ENCODE data around the gene PRSS12.

PRSS12 gene

DNA sequence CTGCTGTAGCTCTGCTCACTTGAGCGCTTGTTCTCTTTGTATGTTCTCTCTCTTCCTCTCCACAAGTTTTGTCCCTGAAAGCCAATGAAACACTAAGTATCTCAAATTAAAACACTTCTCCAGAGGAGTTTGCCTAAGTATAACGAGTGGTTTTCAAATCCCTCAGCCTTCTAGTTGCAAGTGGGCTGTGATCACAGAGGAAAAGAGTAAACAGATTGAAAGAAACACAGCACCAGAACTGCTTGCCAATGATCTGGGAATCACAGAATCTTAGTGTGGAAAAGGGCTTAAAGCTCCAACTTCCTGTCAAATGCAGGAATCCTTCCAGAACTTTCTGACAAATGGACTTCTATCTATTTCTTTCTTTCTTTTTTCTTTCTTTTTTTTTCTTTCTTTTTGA, 4.8 kb upstream of the PRSS12 start:
- no peak for DNase-seq (ENCODE audit: low read depth)

DNA sequence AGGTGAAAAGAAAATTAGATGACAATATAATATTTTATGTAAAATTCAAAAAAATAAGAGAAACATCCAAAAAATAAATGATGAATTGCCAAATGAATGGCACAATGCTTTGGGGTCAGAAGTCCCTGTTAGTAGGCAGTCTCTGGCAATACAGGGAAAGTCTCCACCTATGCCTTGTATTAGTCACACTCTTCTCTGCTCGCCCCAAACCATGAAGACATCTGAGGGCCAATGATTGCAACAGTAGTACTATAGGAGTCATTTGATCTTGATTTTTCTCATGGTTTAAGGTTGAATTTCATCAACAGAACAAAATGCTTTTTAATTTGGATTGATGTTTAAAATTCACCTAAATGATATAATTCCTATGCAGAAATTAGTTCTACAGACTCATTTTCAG, 3.9 kb upstream of the PRSS12 start:
- DNase-seq (ENCODE audit: low read depth), result no peak

DNA sequence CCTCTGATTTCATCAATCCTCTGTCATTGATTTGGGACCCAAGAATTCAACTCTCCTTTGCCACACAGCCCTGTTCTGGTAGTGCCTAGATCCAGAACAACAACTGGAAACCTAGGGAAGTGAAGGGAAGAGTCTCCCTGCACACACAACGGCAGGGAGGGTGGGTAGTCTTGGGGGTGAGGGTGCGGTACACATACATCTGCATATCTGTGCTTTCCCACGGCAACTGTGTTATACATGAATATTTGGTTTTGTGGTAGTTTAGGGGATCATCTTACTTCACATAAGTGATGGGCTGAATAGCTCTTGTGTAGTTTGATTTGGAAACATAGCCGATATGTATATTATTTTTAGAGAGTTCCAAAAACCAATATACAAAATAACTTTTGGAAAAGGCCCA, 3.3 kb upstream of the PRSS12 start:
- DNase-seq (ENCODE audit: low read depth), result no peak

DNA sequence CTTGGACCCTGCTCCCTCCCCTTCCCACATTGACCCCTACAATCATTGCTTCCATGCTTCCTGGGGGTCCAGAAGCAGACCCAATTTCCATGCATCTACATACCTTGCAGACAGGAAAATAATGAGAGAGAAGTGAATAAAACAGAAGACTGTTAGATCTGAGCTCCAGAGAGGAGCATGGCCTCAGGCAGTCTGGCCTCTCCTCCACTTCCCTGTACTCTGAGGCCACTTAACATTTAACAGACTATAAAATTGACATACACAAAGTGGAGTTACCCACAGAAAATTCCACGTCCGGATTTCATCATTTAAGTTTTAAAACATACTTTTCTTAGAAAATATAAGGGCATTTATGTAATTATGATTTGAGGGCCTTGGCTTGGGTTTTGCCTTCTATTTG, 2.1 kb upstream of the PRSS12 start:
- DNase-seq (ENCODE audit: low read depth), result no peak

DNA sequence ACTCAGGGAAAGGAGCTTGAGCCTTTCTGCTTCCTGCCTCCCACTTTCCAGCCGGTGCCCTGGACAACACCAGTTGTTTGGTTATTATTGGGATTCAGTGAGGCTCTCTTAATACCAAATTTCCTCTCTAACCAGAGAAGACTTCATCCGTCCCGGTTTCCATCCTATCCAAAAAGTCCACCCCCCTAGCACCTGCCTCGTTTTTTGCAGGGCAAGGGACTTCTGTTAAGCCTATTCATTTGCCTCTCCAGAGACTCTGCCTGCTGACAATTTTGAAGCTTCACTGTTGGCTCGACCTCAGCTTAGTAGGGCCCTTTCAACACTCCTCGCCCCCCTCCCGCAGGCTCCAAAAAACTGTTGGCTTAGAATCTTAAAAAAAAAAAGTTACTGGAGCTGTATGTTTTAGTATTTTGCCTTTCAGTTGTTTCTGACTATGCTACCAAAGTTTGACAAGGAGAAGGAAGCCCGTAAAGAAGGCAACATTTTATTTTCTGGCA, 779 bp upstream of the PRSS12 start:
- DNase-seq (ENCODE audit: low read depth), result no peak

DNA sequence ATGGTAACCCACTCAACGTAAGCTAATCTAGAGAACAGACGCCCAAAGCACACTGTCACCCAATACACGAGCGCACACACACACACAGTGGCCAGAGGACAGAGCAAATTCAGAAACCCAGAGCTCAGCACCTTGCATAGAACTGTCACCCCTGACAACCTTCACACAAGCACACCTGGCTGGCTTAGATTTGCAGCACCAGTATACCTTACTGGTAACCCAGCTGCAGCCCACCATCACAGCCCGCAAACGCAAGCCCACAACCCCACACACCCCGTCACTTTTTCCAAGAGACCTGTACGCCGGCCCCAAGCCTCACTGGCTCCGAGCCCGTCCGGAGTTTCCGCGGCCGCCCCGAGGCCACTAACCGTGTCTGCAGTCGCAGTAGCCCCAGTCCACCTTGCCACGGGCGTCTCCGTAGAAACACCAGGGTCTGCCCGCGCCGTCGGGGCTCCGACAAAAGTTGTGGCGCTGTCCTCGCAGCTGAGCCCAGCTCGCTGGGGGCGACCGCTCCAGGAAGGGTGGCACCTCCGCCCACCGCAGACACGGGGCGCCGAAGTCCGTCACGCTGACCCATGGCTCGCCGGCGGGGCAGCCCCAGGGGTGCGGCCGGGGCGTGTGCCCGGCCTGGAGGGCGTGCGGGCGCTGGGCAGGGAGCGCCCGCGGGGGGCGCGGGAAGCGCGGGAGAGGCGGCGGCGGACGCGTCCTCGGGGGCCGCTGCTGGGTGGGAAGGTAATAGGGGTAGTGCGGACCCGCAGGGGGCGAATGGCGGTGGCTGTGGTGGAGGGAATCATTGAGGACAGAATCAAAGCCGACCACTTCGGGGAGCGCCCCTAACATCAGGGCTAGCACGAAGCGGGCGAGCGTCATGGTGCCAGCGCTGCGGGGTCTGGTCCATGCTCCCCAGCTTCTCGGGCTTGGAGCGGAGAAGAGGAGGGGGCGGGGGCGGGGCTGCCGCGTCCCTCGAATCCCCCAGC, 664 bp downstream of the PRSS12 start:
- no peak for DNase-seq (ENCODE audit: low read depth)

DNA sequence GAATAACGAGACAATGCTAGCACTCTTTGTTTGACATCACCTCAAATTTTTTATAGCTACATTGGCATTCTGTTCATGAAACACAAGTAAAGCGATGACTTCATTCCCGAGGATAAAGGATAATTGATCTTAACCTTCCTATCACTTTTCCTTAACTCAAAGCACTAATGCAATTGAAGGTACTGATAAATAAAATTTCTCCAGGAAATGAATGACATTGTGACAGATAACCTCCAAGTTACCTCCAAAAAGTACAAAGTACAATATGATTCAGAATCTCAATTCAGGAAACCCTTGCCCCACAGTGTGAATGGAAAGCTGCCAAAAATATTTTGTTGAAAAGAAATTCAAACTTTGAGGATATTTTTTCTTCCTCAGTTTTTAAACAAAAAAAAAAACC, 1.8 kb downstream of the PRSS12 start:
- DNase-seq (ENCODE audit: low read depth), result no peak

DNA sequence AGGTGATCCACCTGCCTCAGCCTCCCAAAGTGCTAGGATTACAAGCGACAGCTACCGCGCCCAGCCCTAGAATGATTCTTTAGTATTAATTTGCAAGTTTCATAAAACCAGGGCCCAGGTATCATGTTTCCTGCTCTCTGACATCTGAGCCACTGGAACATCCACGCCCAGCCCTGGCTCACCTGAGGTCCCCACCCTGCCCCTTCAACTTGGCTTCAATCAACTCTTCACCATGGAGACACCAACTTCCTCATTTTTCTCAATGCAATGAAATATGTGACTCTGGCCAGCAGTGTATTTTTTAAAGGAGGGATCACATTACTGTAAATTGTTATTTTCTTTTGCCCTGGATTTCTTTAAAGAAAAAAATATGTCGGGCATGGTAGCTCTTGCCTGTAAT, 3.9 kb downstream of the PRSS12 start:
- no peak for DNase-seq (ENCODE audit: low read depth)

DNA sequence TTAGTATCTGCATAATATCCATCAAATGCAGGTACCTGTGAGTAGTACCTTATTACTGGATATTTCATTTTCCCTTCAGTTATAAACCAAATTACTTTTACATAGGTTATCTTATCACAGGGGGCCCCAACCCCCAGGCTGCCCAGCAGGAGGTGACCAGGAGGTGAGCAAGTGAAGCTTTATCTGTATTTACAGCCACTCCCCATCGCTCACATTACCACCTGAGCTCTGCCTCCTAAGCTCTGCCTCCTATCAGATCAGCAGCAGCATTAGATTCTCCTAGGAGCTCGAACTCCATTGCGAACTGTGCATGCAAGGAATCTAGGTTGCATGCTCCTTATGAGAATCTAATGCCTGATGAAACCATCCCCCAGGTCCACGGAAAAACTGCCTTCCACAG, 6.3 kb downstream of the PRSS12 start:
- DNase-seq (ENCODE audit: low read depth), result no peak

DNA sequence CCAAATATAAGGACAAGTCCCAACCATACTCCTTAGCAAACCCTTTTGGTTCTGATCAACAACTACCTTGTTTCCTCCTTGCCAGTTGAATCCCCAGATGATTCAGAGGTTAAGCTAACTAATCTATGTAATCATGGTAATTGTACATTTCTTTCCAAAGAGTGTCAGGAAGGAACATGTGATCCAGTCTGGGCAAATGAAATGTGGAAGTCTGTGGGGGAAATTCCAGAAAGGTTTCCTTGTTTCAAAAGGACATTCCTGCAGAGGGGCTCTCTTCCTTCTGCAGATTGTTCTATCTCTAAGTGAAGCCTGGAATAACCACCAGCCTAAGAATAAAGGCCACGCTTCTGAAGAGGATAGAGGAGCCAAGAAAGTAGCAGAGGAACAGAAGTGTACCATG, 7.0 kb downstream of the PRSS12 start:
- DNase-seq (ENCODE audit: low read depth), result no peak

DNA sequence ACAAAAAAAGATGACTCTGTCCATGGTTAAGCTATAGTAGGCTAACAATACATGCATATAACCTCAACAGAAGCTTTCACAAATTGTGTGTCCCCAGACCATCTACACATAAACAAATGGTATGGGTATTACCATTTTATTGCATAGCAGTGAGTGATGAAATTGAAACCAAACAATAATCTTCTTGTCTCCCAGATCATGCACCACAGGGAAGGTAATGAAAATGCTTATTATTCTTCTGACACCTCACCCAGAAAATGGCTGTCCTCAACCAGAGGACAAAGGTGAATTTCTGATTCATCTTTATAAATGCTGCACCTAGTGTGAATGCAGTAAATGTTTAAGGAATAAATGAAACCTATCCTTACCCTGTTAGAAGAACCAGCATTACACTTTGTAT, 8.0 kb downstream of the PRSS12 start:
- DNase-seq (ENCODE audit: low read depth), result no peak

DNA sequence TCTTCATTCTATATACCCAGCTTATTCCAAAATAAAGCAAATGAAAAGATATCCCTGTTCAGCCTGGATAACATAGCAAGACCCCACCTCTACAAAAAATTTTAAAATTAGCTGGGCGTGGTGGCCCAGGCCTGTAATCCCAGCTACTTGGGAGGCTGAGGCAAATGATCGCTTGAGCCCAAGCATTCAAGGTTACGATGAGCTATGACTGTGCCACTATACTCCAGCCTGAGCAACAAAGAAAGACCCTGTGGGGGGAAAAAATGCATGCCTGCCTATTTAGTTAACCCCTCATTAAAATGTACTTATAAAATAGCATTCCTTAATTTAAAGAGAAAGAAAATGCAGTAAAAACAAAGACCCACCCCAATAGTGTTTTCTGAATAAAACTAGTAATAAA, 9.3 kb downstream of the PRSS12 start:
- DNase-seq (ENCODE audit: low read depth), result no peak

DNA sequence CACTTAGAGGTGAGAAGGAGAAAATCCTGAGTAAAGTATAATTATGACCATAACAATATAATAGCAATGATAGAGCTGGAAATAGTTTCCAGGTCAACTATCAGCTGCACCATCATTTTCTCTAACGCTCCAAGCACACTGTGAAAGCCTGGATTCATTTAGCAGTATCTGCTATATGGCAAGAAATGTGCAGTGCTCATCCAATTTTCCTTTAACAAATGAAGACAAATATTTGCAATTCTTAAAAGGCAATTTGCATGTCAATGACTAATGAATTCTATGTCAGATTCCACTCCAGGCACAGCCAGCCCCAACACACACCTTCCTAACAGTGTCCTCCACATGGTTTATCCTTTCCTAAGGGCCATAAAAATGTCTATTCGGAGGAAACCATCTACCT, 12.7 kb downstream of the PRSS12 start:
- no peak for DNase-seq (ENCODE audit: low read depth)

DNA sequence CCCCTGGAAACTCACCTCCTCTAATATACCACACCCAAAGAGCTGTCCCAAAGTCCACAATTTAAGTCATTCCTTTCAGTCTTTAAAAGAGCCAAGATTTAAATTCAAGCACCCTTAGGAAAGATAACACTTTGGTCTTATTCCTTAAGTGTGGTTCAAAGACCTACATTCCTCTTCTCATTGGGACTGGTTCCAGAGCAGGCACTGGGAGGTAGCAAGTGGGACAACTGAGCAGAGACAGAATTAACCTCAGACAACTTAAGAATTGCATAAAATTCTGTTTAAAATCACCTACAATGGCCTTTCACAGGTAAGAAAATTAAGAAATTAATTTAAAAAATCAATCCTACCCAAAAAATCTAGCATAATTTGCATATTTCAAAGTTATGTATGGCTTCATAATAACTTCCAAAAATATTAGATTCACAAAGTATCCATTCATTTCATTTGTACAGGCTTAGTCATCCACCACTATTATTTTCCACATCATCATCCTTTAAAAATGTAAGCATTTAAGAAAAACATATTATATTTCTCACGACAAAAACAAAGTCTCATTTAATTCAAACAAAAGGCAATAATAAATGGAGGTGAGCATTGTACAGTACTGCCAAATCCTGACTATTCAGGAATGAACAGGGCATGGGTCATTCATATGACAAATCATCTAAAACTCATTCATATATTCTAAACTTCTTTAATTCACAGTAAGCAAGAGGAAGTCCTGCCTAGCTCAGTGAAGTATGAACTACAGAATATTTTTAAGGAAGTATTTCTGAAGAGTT, 13.6 kb downstream of the PRSS12 start:
- DNase-seq (ENCODE audit: low read depth), result peak; percentile 34

DNA sequence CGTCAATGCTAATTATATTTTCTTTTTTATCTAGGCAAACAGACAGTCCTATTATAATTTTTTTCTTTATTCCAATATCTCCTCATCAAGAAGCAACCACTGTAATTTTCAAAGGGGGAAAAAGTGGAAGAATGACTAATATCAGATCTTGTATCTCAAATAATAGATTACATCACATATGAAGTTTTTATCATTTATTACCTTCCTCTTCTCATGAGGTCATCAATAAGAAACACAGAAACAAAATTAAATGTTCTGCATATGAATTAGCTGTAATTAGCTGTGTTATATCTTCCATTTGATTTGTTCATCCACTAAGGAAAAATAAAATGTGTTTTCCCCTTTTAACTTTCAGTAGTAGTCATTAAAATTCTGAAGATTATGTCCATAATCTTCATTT, 14.3 kb downstream of the PRSS12 start:
- DNase-seq (ENCODE audit: low read depth), result no peak

DNA sequence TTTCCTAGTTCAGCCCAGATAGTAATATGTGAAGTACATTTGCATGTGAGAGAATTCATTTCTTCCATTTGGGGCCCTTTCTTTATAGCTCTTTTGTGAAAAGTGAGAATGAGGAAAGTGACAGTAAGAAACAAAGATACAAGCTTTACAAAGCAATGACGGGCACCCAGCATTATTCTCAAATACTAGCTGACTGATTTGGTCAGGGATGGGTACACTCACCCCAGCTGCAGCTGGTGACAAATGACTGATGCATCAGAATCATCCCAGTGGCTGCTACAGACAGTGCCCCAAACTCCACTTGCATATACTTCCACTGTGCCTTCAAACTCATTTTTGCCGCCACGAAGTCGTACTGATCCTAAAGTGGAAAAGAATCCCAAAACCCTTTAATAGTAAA, 14.8 kb downstream of the PRSS12 start:
- DNase-seq (ENCODE audit: low read depth), result no peak

DNA sequence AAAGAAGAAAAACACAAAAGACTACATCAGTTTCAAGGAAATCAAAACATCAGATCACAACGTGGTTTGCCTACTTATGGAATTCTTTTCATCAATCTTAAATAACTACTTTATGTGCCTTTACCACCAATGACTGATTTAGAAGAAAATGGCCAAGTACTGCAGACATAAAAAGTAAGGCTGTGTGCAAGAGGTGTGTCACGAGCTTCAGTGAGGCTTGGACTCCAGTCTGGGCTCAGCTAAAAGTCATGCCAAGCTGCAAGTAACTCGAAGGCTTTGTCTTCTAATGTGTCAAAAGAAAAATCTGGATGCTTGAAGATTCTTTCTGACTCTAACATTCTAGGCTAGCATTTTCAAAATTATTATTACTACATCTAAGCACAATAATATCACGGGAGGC, 17.0 kb downstream of the PRSS12 start:
- DNase-seq (ENCODE audit: low read depth), result no peak

DNA sequence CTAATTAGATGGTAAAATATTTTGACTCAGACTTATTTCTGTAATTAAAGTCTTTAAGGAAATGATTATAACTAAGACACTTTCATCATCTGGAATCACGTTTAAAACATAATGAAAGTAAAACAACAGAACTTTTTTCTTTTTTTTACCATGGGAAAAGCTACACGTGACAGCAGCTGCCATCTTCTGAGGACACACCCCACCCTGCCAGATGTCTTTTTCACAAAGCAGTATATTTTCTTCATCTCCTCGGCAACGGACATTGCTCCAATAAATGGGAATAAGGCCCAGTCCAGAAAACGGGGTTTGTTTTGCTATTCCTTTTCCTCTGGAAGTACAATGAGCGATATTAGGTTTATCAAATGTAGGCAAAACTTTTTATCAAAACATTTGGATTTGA, 17.5 kb downstream of the PRSS12 start:
- DNase-seq (ENCODE audit: low read depth), result no peak

DNA sequence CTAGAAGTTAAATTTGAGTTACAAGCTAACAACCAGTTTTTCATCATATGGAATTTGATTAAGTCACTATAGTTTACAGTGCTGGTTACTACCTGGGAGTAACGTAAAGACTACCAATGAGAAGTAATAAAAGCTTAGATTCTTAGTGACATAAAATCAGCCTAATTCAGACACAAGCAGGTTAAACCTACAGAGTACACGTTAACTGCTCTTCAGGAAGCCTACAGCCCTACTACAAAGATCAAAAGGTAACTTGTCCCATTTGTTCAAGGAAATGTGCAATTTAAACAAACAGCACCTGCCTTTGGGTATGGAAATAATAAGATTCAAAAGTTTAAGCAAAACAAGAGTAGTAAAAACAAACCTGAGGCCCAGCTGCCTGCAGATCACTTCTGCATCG, 21.5 kb downstream of the PRSS12 start:
- no peak for DNase-seq (ENCODE audit: low read depth)

DNA sequence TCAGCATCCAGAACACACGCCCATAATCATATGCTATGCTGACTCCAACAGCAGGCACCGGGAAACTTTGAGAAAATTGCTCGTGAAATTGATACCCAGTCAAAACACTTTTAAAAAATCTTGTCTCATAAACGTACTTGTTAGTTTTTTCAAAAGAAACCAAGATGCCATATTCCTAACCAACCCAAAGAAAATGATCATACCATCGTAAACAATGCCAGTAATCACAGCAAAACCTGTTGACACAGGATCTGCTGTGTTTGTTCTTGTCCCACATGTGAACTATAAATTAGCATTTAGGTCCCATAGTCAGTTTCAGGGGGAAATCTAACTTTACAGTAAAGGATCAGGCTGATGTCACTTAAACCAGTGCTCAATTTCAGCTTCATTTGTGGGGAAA, 23.0 kb downstream of the PRSS12 start:
- DNase-seq (ENCODE audit: low read depth), result no peak

DNA sequence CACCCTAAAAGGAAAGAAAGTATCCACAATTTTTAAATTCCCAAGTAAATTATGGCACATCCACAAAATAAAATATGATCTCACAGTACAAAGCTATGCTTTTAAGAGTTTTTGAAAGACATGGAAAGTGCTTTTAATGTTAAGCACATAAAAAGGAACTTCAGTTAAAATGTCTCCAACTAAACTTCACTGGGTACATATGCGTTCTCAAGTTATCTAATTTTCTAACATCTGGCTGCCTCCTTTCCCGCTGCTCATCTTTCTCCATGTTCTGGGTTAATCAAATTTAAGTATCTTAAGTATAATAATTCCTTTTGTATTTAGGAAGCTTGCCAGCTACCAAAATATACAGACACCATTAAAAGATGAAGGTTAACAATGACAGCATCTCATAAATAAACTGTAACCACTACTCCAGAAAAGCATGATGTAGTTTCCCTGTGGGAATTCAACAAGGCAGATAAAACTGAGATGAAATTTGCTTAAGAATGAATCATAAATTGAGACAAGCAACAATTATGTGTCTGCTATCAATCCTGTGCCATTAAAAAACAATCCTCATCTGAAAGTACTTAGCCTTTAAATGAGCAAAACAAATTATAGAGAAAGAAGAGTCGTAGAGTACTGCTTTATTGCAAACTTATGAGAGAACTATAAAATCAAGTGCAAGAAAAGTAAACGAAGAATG, 25.1 kb downstream of the PRSS12 start:
- DNase-seq (ENCODE audit: low read depth), result peak; percentile 47

DNA sequence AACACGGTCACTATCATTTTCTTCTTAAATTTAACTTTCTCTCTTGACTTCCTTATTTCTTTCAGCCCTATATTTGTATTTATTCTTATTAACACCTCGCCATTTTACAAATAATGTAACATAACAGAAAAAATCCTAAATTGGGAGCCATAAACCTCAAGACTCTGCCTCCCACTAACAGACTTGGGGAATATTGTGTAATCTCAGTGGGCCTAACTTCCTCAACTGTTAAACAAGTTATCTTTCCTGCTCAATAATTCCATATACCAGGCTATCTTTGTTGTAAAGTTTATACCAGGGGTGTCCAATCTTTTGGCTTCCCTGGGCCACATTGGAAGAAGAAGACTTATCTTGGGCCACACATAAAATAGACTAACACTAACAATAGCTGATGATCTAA, 26.2 kb downstream of the PRSS12 start:
- DNase-seq (ENCODE audit: low read depth), result no peak

DNA sequence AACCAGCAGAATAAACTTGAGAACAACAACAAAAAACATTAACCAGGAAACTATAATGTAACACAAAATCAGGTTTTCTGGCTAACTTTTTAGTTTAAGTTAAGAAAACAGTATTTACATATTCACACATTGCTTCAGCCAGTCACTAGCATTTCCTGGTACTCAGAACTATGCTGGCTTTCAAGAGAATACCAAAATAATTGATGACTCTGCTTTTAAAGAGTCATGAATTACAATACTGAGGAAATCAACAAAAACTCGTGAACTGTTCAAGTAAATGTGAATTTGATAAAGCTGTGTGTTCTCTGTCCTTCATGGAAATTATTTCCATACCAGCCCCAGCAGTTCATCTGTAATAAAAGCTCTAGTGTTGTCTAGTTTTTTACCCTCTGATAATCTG, 27.4 kb downstream of the PRSS12 start:
- no peak for DNase-seq (ENCODE audit: low read depth)

Measured in stromal cell of bone marrow (primary cell).